Measurements from ENCODE around the gene BLOC1S3.

- TF ChIP-seq CTCF (conservative IDR thresholded peaks at IDR 0.05; ENCODE audit: low read depth, low read length) (no peak), ELK1 (IDR thresholded peaks at IDR 0.05; ENCODE audit: borderline replicate concordance, low read depth, low read length) (no peak), MAZ (IDR thresholded peaks at IDR 0.05; ENCODE audit: borderline replicate concordance, low read depth, low read length) (no peak), POLR2A (IDR thresholded peaks at IDR 0.05; ENCODE audit: low read depth, low read length) (no peak), RAD21 (IDR thresholded peaks at IDR 0.05; ENCODE audit: low read length) (no peak), BHLHE40 (IDR thresholded peaks at IDR 0.05; ENCODE audit: low read depth, low read length) (no peak), CHD1 (IDR thresholded peaks at IDR 0.05; ENCODE audit: low read depth, low read length) (no peak), RCOR1 (IDR thresholded peaks at IDR 0.05; ENCODE audit: insufficient replicate concordance, low read length) (no peak), RFX5 (IDR thresholded peaks at IDR 0.05; ENCODE audit: low read depth, low read length) (no peak), FOS (IDR thresholded peaks at IDR 0.05; ENCODE audit: low read depth, low read length) (no peak), MAFK (IDR thresholded peaks at IDR 0.05; ENCODE audit: low read depth, low read length) (no peak), SMC3 (IDR thresholded peaks at IDR 0.05; ENCODE audit: low read depth, low read length) (no peak)
Measured at GRCh38 chr19:45172173-45172572, 6.4 kb upstream of the BLOC1S3 start.
